GM12878 (cell line): Measurements from ENCODE around the gene CCDC12. TPM values are rescaled to one million over a fixed set of nuclear protein-coding genes. Genes with fewer than 3 reads are reported as not detected.

Source experiments
- polyA plus RNA-seq, 11 experiments: library from polyadenylated mRNA; depleted of rRNA in 4 of 11; unstranded in 6 of 11; stranded (reverse) in 5 of 11; fragments of >200 nt; fragmentation: Nextera tagmentation in 4 of 11; fragmentation: Illumina TruSeq in 1 of 11; extraction: Ambion mirVana in 4 of 11; extraction: Trizol in 1 of 11; gene quantifications; 1 replicate in 1 of 11; 2 replicates in 10 of 11; pipeline versions ENCODE4 v1.2.1 to v1.2.3, GENCODE V29; 2011 to 2016; ENCODE audit warnings: inconsistent platforms in 2 of 11, missing spikeins in 2 of 11, low read depth in 1 of 11
- small RNA-seq: library from RNA; depleted of rRNA; stranded (forward); fragments of <200 nt; gene quantifications from one replicate; pipeline ENCODE3, GENCODE V24; 2014
- total RNA-seq, 4 experiments: library from RNA; depleted of rRNA in 3 of 4; stranded (reverse); fragments of >200 nt in 3 of 4; fragmentation: Illumina TruSeq in 1 of 4; extraction: Trizol in 1 of 4; gene quantifications; 2 replicates each; pipeline versions ENCODE4 v1.2.1 to v1.2.3, GENCODE V29; 2013 to 2021

The CCDC12 gene
- total and polyA plus RNA-seq, 10 of the 15 experiments (the other 5 are each of a cell fraction or from before 2014, with no cell fraction given) = 9.2 to 91.4 (median 61.3) TPM

Small RNA genes within 50 kb of the gene (small RNA-seq; reads per million reads assigned to genes)
- gene AC109583.2 = not detected

Other genes with a start within 250 kb of the CCDC12 start
- not detected in 2 replicates for gene MYL3, start 113.3 kb downstream of the CCDC12 start, total RNA-seq (2014; rRNA removed)
- not detected in 2 replicates for gene MYL3, start 113.3 kb downstream of the CCDC12 start, total RNA-seq (2014; rRNA removed; fragmentation: Illumina TruSeq; extraction: Trizol)
- gene MYL3, start 113.3 kb downstream of the CCDC12 start, total RNA-seq (2021) = not detected in 2 replicates
- gene MYL3, start 113.3 kb downstream of the CCDC12 start, polyA plus RNA-seq (2011; rRNA removed) = not detected in 2 replicates
- gene MYL3, start 113.3 kb downstream of the CCDC12 start, polyA plus RNA-seq (2014; fragmentation: Illumina TruSeq; extraction: Trizol) = not detected in 2 replicates
- not detected for gene MYL3, start 113.3 kb downstream of the CCDC12 start, polyA plus RNA-seq (2014; fragmentation: Nextera tagmentation; extraction: Ambion mirVana)
- gene MYL3, start 113.3 kb downstream of the CCDC12 start, polyA plus RNA-seq (2014; rRNA removed) = not detected in 2 replicates
- gene MYL3, start 113.3 kb downstream of the CCDC12 start, polyA plus RNA-seq (2016; fragmentation: Nextera tagmentation; extraction: Ambion mirVana) = under 1 TPM in 1 of 2 experiments, not detected in 1; 0.40 TPM
- not detected in 2 replicates for gene PTH1R, start 99.0 kb downstream of the CCDC12 start, total RNA-seq (2014; rRNA removed)
- not detected in 2 replicates for gene PTH1R, start 99.0 kb downstream of the CCDC12 start, total RNA-seq (2014; rRNA removed; fragmentation: Illumina TruSeq; extraction: Trizol)
- gene PTH1R, start 99.0 kb downstream of the CCDC12 start, total RNA-seq (2021) = not detected in 2 replicates
- not detected in 2 replicates for gene PTH1R, start 99.0 kb downstream of the CCDC12 start, polyA plus RNA-seq (2011; rRNA removed)
- not detected in 2 replicates for gene PTH1R, start 99.0 kb downstream of the CCDC12 start, polyA plus RNA-seq (2014; fragmentation: Illumina TruSeq; extraction: Trizol)
- gene PTH1R, start 99.0 kb downstream of the CCDC12 start, polyA plus RNA-seq (2014; fragmentation: Nextera tagmentation; extraction: Ambion mirVana) = not detected
- gene PTH1R, start 99.0 kb downstream of the CCDC12 start, polyA plus RNA-seq (2014; rRNA removed) = 0.20 TPM in 1 of 2 replicates, not detected in the other
- gene PTH1R, start 99.0 kb downstream of the CCDC12 start, polyA plus RNA-seq (2016; fragmentation: Nextera tagmentation; extraction: Ambion mirVana) = not detected
- gene NBEAL2, start 2.9 kb upstream of the CCDC12 start, total RNA-seq (2014; rRNA removed) = 47.2 and 52.0 TPM in 2 replicates
- gene NBEAL2, start 2.9 kb upstream of the CCDC12 start, total RNA-seq (2014; rRNA removed; fragmentation: Illumina TruSeq; extraction: Trizol) = 19.7 and 21.8 TPM in 2 replicates
- 106 and 127 TPM in 2 replicates for gene NBEAL2, start 2.9 kb upstream of the CCDC12 start, total RNA-seq (2021)
- 17.1 and 29.0 TPM in 2 replicates for gene NBEAL2, start 2.9 kb upstream of the CCDC12 start, polyA plus RNA-seq (2011; rRNA removed)
- 16.4 and 41.4 TPM in 2 replicates for gene NBEAL2, start 2.9 kb upstream of the CCDC12 start, polyA plus RNA-seq (2014; fragmentation: Illumina TruSeq; extraction: Trizol)
- under 1 TPM; 0.07 to 0.18 TPM for gene NBEAL2, start 2.9 kb upstream of the CCDC12 start, polyA plus RNA-seq (2014; fragmentation: Nextera tagmentation; extraction: Ambion mirVana)
- 96.3 and 110 TPM in 2 replicates for gene NBEAL2, start 2.9 kb upstream of the CCDC12 start, polyA plus RNA-seq (2014; rRNA removed)
- 10 to 100 TPM; 22.5 to 29.7 TPM for gene NBEAL2, start 2.9 kb upstream of the CCDC12 start, polyA plus RNA-seq (2016; fragmentation: Nextera tagmentation; extraction: Ambion mirVana)
- 26.8 and 30.1 TPM in 2 replicates for gene SETD2, start 187.4 kb upstream of the CCDC12 start, total RNA-seq (2014; rRNA removed)
- 40.9 and 44.0 TPM in 2 replicates for gene SETD2, start 187.4 kb upstream of the CCDC12 start, total RNA-seq (2014; rRNA removed; fragmentation: Illumina TruSeq; extraction: Trizol)
- 36.3 and 39.3 TPM in 2 replicates for gene SETD2, start 187.4 kb upstream of the CCDC12 start, total RNA-seq (2021)
- gene SETD2, start 187.4 kb upstream of the CCDC12 start, polyA plus RNA-seq (2011; rRNA removed) = 30.2 and 34.9 TPM in 2 replicates
- 44.9 and 52.2 TPM in 2 replicates for gene SETD2, start 187.4 kb upstream of the CCDC12 start, polyA plus RNA-seq (2014; fragmentation: Illumina TruSeq; extraction: Trizol)
- 1 to 10 TPM; 8.4 to 8.5 TPM for gene SETD2, start 187.4 kb upstream of the CCDC12 start, polyA plus RNA-seq (2014; fragmentation: Nextera tagmentation; extraction: Ambion mirVana)
- gene SETD2, start 187.4 kb upstream of the CCDC12 start, polyA plus RNA-seq (2014; rRNA removed) = 19.1 and 22.2 TPM in 2 replicates
- 10 to 100 TPM; 21.6 to 21.9 TPM for gene SETD2, start 187.4 kb upstream of the CCDC12 start, polyA plus RNA-seq (2016; fragmentation: Nextera tagmentation; extraction: Ambion mirVana)